Breast epithelium (tissue), 4 donors: ENCODE results near the gene ATRNL1. TPM values are rescaled to one million over a fixed set of nuclear protein-coding genes. Genes with fewer than 3 reads are reported as not detected.
"Not testable (repeated sequence)": the region's sequence is repeated elsewhere in the genome, so short reads cannot be mapped to it uniquely, and the experiment has no call there.

Experiments
- DNase-seq, 2 donors: peaks; one replicate each; pipeline ENCODE4 v3.0.0-alpha.2; 2019; ENCODE audit warnings: low spot score in 2 of 2
- H3K27ac ChIP-seq, 2 donors: fragments of 200-600 bp; sonication (generic) in 1 of 2; one replicate each; pipeline ENCODE4 v1.5.1; 2016 to 2019; ENCODE audit warnings: mild to moderate bottlenecking in 1 of 2
- H3K27me3 ChIP-seq, 2 donors: fragments of 200-600 bp; sonication (generic) in 1 of 2; one replicate each; pipeline versions ENCODE4 v1.5.1 to v1.6.0; 2017 to 2019; ENCODE audit warnings: control low read depth in 1 of 2, mild to moderate bottlenecking in 1 of 2
- H3K36me3 ChIP-seq: fragments of 200-600 bp; one replicate; pipeline ENCODE4 v1.5.1; 2019
- H3K4me1 ChIP-seq, 2 donors: fragments of 200-600 bp; sonication (generic); one replicate each; pipeline ENCODE4 v1.5.1; 2016 to 2019; ENCODE audit warnings: control low read depth in 1 of 2
- H3K4me3 ChIP-seq, 3 donors: fragments of 200-600 bp; sonication (generic); 1 replicate in 2 of 3; 2 replicates in 1 of 3; pipeline ENCODE4 v1.5.1; 2016 to 2019; ENCODE audit warnings: mild to moderate bottlenecking in 3 of 3, moderate library complexity in 2 of 3
- H3K9me3 ChIP-seq, 2 donors: fragments of 200-600 bp; sonication (generic) in 1 of 2; one replicate each; pipeline ENCODE4 v1.5.1; 2016 to 2019; ENCODE audit warnings: control low read depth in 1 of 2
- POLR2A ChIP-seq: fragments of 450-650 bp; IDR thresholded peaks from one replicate; pipeline ENCODE4 v1.6.1; 2016; ENCODE audit warnings: antibody characterized with exemption, mild to moderate bottlenecking, moderate library complexity
- POLR2AphosphoS5 ChIP-seq, 3 donors: sonication (generic); formaldehyde crosslinking; IDR thresholded peaks; one replicate each; pipeline ENCODE4 v1.6.1; 2017; ENCODE audit warnings: antibody characterized with exemption in 3 of 3
- intact Hi-C: fragments of 100-400 bp; cut with DNase I; formaldehyde crosslinking; loops from one replicate; pipeline ENCODE4 v1.15.1; 2023; ENCODE audit warnings: low total_unique reads
- total RNA-seq, 3 donors: library from RNA; depleted of rRNA; stranded (reverse); fragments of >200 nt; gene quantifications; one replicate each; pipeline ENCODE4 v1.1.0, GENCODE V29; 2016
- TF ChIP-seq, protein P1 (sequence below), 3 donors: fragments of 450-650 bp; IDR thresholded peaks; one replicate each; pipeline ENCODE4 v1.5.1; 2016 to 2017; ENCODE audit warnings: antibody characterized with exemption in 3 of 3, mild to moderate bottlenecking in 3 of 3, moderate library complexity in 3 of 3

ATRNL1 gene
- total RNA-seq, 3 donors from 2014 or later, result 0.16 to 11.4 (median 2.9) TPM

DNA sequence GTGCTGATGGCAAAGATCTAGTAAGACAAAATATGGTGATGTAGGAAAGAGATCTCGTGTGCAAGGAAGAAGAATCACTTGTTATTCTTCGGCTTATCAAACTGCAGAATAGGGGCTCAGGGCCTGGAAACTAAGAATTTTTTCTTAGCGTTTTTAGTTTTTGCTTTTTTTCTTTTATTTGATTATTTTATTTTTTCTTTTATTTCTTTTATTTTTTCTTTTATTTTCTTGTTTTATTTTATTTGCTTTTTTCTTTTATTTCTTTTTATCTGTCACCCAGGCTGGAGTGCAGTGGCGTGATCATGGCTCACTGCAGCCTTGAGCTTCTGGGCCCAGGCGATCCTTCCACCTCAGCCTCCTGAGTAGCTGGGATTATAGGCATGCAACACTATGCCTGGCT lies 70.0 kb downstream of the ATRNL1 start:
- H3K9me3 ChIP-seq, result no peaks in the 10 kb centered on the region
- no peak overlapping the region for H3K27ac ChIP-seq
- H3K36me3 ChIP-seq, result no peaks in the 10 kb centered on the region
- intact Hi-C loops, result no loop called here
- no peak overlapping the region for H3K4me3 ChIP-seq
- no peaks in the 10 kb centered on the region for H3K4me1 ChIP-seq
- TF ChIP-seq POLR2AphosphoS5 (IDR thresholded peaks at IDR 0.05) (no peak), POLR2A (no peak)
- TF ChIP-seq, protein P1, sequence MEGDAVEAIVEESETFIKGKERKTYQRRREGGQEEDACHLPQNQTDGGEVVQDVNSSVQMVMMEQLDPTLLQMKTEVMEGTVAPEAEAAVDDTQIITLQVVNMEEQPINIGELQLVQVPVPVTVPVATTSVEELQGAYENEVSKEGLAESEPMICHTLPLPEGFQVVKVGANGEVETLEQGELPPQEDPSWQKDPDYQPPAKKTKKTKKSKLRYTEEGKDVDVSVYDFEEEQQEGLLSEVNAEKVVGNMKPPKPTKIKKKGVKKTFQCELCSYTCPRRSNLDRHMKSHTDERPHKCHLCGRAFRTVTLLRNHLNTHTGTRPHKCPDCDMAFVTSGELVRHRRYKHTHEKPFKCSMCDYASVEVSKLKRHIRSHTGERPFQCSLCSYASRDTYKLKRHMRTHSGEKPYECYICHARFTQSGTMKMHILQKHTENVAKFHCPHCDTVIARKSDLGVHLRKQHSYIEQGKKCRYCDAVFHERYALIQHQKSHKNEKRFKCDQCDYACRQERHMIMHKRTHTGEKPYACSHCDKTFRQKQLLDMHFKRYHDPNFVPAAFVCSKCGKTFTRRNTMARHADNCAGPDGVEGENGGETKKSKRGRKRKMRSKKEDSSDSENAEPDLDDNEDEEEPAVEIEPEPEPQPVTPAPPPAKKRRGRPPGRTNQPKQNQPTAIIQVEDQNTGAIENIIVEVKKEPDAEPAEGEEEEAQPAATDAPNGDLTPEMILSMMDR (IDR thresholded peaks at IDR 0.05), result no peak
- no peak for DNase-seq
- no peaks in the 10 kb centered on the region for H3K27me3 ChIP-seq

- TF ChIP-seq POLR2AphosphoS5 (IDR thresholded peaks at IDR 0.05), result no peak
- TF ChIP-seq, protein P1 (IDR thresholded peaks at IDR 0.05), result no peak
- no peak for TF ChIP-seq POLR2A
- Histone ChIP-seq H3K27ac (no peak overlapping the region), H3K36me3 (no peaks in the 10 kb centered on the region), H3K27me3 (no peaks in the 10 kb centered on the region), H3K4me3 (no peak overlapping the region), H3K4me1 (no peaks in the 10 kb centered on the region), H3K9me3 (no peaks in the 10 kb centered on the region)
- intact Hi-C loops, result no loop called here
- DNase-seq, result no peak
Measured at GRCh38 chr10:115164220-115164619, 71.1 kb downstream of the ATRNL1 start.

DNA sequence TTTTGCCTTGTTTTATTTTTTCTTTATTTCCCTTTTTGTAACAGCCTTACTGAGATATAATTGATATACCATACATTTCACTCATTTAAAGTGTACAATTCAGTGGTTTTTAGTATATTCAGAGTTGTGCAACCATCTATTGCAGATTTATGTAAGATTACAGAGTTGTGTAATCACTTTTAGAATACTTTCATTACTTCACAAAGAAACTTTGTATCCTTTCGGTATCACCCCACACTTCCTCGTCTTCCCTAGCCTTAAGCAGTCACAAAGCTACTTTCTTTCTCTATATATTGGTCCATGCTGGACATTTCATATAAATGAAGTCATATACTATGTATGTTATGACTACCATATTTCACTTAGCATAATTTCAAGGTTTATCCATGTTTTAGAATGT lies 74.6 kb downstream of the ATRNL1 start:
- Histone ChIP-seq H3K36me3 (no peaks in the 10 kb centered on the region), H3K9me3 (no peaks in the 10 kb centered on the region), H3K4me1 (no peaks in the 10 kb centered on the region), H3K27ac (no peak overlapping the region), H3K27me3 (no peaks in the 10 kb centered on the region), H3K4me3 (no peak overlapping the region)
- intact Hi-C loops, result no loop called here
- TF ChIP-seq POLR2A (no peak), POLR2AphosphoS5 (IDR thresholded peaks at IDR 0.05) (no peak)
- TF ChIP-seq, protein P1 (IDR thresholded peaks at IDR 0.05), result no peak
- DNase-seq, result no peak

DNA sequence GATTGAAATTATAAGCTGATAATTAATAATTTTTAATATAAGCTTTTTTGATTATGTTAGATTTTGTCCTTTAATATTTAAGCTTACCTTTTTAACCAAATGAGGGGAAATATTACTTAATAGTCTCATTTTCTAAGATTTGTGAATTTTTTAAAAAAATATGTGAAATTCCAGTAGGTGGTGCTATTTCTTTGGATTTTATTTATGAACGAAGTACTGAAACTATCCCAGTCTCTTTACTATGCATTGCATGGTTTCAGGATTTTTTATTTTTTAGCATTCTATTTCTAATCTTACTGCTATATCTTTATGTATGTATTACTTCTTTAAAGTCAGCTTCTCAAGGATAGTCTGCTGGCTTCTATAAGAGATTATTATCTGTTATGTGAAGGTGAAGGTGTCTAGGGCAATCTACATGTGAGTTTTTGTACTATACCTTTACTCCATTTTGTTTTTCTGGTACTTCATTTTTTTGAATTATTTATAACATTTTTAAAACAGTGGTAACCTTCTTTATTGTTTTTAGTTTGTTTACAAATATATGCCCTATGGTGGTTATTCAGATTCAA lies 78.3 kb downstream of the ATRNL1 start:
- no peak for TF ChIP-seq POLR2A
- TF ChIP-seq, protein P1 (IDR thresholded peaks at IDR 0.05), result no peak
- no peak for TF ChIP-seq POLR2AphosphoS5 (IDR thresholded peaks at IDR 0.05)
- Histone ChIP-seq H3K4me3 (no peak overlapping the region), H3K27me3 (no peaks in the 10 kb centered on the region), H3K36me3 (no peaks in the 10 kb centered on the region), H3K27ac (no peak overlapping the region), H3K9me3 (no peaks in the 10 kb centered on the region), H3K4me1 (no peaks in the 10 kb centered on the region)
- DNase-seq, result no peak
- intact Hi-C loops, result no loop called here

DNA sequence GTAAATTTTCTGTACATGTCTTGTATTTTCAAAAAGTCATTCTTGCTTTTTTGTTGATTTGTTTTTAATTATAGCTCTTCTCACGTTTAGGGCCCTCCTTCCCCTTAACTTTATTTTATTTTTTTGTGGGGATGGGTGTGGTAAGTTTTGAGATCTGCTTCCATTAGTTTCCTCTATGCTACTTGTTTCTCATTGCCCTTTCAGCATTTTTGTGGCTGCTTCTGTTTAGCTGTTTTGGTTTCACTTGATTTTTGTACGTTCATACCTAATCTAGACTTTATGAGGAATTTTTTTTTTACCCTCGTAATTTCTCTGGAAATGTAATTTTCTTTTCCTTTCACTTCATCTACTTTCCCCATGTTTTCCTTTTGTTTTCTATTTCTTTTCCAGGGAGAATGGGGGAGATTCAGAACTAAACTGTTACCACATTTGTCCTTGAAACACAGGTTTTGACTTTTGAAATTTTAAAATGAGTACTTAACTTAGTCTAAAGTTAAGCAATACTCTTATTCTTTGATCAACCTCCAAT lies 80.8 kb downstream of the ATRNL1 start:
- H3K27me3 ChIP-seq, result no peaks in the 10 kb centered on the region
- no peaks in the 10 kb centered on the region for H3K9me3 ChIP-seq
- DNase-seq, result no peak
- H3K4me3 ChIP-seq, result no peak overlapping the region
- TF ChIP-seq POLR2A (no peak), POLR2AphosphoS5 (IDR thresholded peaks at IDR 0.05) (no peak)
- TF ChIP-seq, protein P1 (IDR thresholded peaks at IDR 0.05), result no peak
- no peak overlapping the region for H3K27ac ChIP-seq
- H3K36me3 ChIP-seq, result no peaks in the 10 kb centered on the region
- intact Hi-C loops, result no loop called here
- H3K4me1 ChIP-seq, result no peaks in the 10 kb centered on the region

DNA sequence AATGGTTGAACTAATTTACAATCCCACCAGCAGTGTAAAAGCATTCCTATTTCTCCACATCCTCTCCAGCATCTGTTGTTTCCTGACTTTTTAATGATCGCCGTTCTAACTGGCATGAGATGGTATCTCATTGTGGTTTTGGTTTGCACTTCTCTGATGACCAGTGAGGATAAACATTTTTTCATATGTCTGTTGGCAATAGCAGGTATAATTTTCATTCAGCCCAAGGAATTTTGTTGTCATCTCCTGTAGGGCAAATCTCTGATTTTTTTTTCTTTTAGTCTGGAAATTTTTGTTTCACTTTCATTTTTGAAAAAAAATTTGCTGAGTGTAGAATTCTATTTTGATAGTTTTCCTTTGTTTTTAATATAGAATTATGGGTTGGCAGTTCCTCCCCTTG lies 114.1 kb downstream of the ATRNL1 start:
- intact Hi-C loops, H3K27me3 ChIP-seq, H3K4me1 ChIP-seq, H3K4me3 ChIP-seq, DNase-seq, H3K27ac ChIP-seq, H3K9me3 ChIP-seq, H3K36me3 ChIP-seq: not testable (repeated sequence)
